ENCODE results near the gene DNAJC4.
A peak's percentile ranks its signal among the peaks of the same experiment; 100 is the strongest.

Gene DNAJC4

GRCh38 chr11:64208796-64209562, 21.4 kb upstream of the DNAJC4 start:
- no peak for DNase-seq (ENCODE audit: low spot score)
- no peak overlapping the region for H3K18ac ChIP-seq (ENCODE audit: low read length)
- H2AK5ac ChIP-seq (ENCODE audit: low read depth, low read length) = no peak overlapping the region
- H2BK5ac ChIP-seq (ENCODE audit: low read length) = no peak overlapping the region
- H2BK12ac ChIP-seq (ENCODE audit: low read length) = no peak overlapping the region
- H3K36me3 ChIP-seq (replicated peaks in 1 of 2; ENCODE audit: control insufficient read depth in 2 of 2, insufficient read depth in 2 of 2, low read length in 2 of 2) = peaks cover 28 to 31% of the 10 kb centered on the region in 2 donors
- H3K14ac ChIP-seq (ENCODE audit: low read length) = peak overlapping the region; percentile 71
- H3K4ac ChIP-seq (ENCODE audit: low read length) = no peak overlapping the region
- H3K23ac ChIP-seq (ENCODE audit: low read depth, low read length, poor library complexity) = peak overlapping the region; percentile 10
- no peak overlapping the region for H3K4me2 ChIP-seq (ENCODE audit: insufficient read depth, low read length, poor library complexity, severe bottlenecking)
- peaks cover 0 to 1% of the 10 kb centered on the region in 2 donors for H3K9me3 ChIP-seq (replicated peaks in 1 of 2; ENCODE audit: control insufficient read depth in 2 of 2, insufficient read depth in 1 of 2, low read depth in 1 of 2, low read length in 2 of 2)
- H4K91ac ChIP-seq (ENCODE audit: low read depth, low read length, poor library complexity) = no peak overlapping the region
- no CpG with 5 or more reads among the region's 18 CpGs for WGBS, 2 donors (ENCODE audit: extremely low coverage in 2 of 2, insufficient read length in 2 of 2, insufficient replicate concordance in 1 of 2)
- H2BK15ac ChIP-seq (ENCODE audit: low read length) = no peak overlapping the region
- H3K4me1 ChIP-seq (ENCODE audit: control insufficient read depth in 2 of 2, insufficient read depth in 1 of 2, low read depth in 1 of 2, low read length in 2 of 2) = peaks cover 0 to 11% of the 10 kb centered on the region in 2 donors
- peak overlapping the region; percentile 21 for H3K9ac ChIP-seq (ENCODE audit: low read depth, low read length, poor library complexity)
- H3K27me3 ChIP-seq (ENCODE audit: control insufficient read depth in 3 of 3, insufficient read depth in 3 of 3, low read depth in 1 of 3, low read length in 3 of 3) = no peaks in the 10 kb centered on the region
- no peak overlapping the region for H4K8ac ChIP-seq (ENCODE audit: low read depth, low read length)
- H3K27ac ChIP-seq (replicated peaks; ENCODE audit: low read length) = no peak overlapping the region
- no peak overlapping the region for H3K4me3 ChIP-seq (ENCODE audit: low read length in 2 of 2)
- no peak overlapping the region for H2AFZ ChIP-seq (ENCODE audit: low read length)
- H3K79me1 ChIP-seq (ENCODE audit: low read depth, low read length) = peaks cover 2% of the 10 kb centered on the region
- H2BK120ac ChIP-seq (ENCODE audit: low read depth, low read length) = no peak overlapping the region

GRCh38 chr11:64209563-64209843, 20.8 kb upstream of the DNAJC4 start:
- Histone ChIP-seq H4K91ac (ENCODE audit: low read depth, low read length, poor library complexity) (no peak overlapping the region), H3K18ac (ENCODE audit: low read length) (no peak overlapping the region), H3K23ac (ENCODE audit: low read depth, low read length, poor library complexity) (no peak overlapping the region), H2BK120ac (ENCODE audit: low read depth, low read length) (no peak overlapping the region), H4K8ac (ENCODE audit: low read depth, low read length) (no peak overlapping the region), H3K9ac (ENCODE audit: low read depth, low read length, poor library complexity) (peak overlapping the region; percentile 21), H2AFZ (ENCODE audit: low read length) (no peak overlapping the region), H3K9me3 (replicated peaks in 1 of 2; ENCODE audit: control insufficient read depth in 2 of 2, insufficient read depth in 1 of 2, low read depth in 1 of 2, low read length in 2 of 2) (peaks cover 0 to 1% of the 10 kb centered on the region in 2 donors), H3K4me1 (ENCODE audit: control insufficient read depth in 2 of 2, insufficient read depth in 1 of 2, low read depth in 1 of 2, low read length in 2 of 2) (peaks cover 0 to 11% of the 10 kb centered on the region in 2 donors), H3K4ac (ENCODE audit: low read length) (no peak overlapping the region), H3K14ac (ENCODE audit: low read length) (peak overlapping the region; percentile 71), H2BK12ac (ENCODE audit: low read length) (peak overlapping the region; percentile 10), H2BK5ac (ENCODE audit: low read length) (no peak overlapping the region), H3K36me3 (replicated peaks in 1 of 2; ENCODE audit: control insufficient read depth in 2 of 2, insufficient read depth in 2 of 2, low read length in 2 of 2) (peaks cover 26 to 27% of the 10 kb centered on the region in 2 donors), H3K79me1 (ENCODE audit: low read depth, low read length) (peaks cover 2% of the 10 kb centered on the region), H2AK5ac (ENCODE audit: low read depth, low read length) (no peak overlapping the region), H3K27ac (replicated peaks; ENCODE audit: low read length) (no peak overlapping the region), H3K27me3 (ENCODE audit: control insufficient read depth in 3 of 3, insufficient read depth in 3 of 3, low read depth in 1 of 3, low read length in 3 of 3) (no peaks in the 10 kb centered on the region), H2BK15ac (ENCODE audit: low read length) (no peak overlapping the region), H3K4me3 (ENCODE audit: low read length in 2 of 2) (no peak overlapping the region), H3K4me2 (ENCODE audit: insufficient read depth, low read length, poor library complexity, severe bottlenecking) (no peak overlapping the region)
- no CpG with 5 or more reads among the region's 8 CpGs for WGBS, 2 donors (ENCODE audit: extremely low coverage in 2 of 2, insufficient read length in 2 of 2, insufficient replicate concordance in 1 of 2)
- DNase-seq (ENCODE audit: low spot score) = no peak

GRCh38 chr11:64210301-64211020, 19.9 kb upstream of the DNAJC4 start:
- Histone ChIP-seq H2AK5ac (ENCODE audit: low read depth, low read length) (no peak overlapping the region), H4K8ac (ENCODE audit: low read depth, low read length) (no peak overlapping the region), H3K14ac (ENCODE audit: low read length) (peak overlapping the region; percentile 56), H3K4me2 (ENCODE audit: insufficient read depth, low read length, poor library complexity, severe bottlenecking) (no peak overlapping the region), H3K4ac (ENCODE audit: low read length) (no peak overlapping the region), H3K9ac (ENCODE audit: low read depth, low read length, poor library complexity) (no peak overlapping the region), H2BK120ac (ENCODE audit: low read depth, low read length) (no peak overlapping the region), H3K79me1 (ENCODE audit: low read depth, low read length) (peaks cover 2% of the 10 kb centered on the region), H2BK5ac (ENCODE audit: low read length) (no peak overlapping the region), H3K4me1 (ENCODE audit: control insufficient read depth in 2 of 2, insufficient read depth in 1 of 2, low read depth in 1 of 2, low read length in 2 of 2) (peaks cover 0 to 11% of the 10 kb centered on the region in 2 donors), H4K91ac (ENCODE audit: low read depth, low read length, poor library complexity) (no peak overlapping the region), H3K9me3 (replicated peaks in 1 of 2; ENCODE audit: control insufficient read depth in 2 of 2, insufficient read depth in 1 of 2, low read depth in 1 of 2, low read length in 2 of 2) (peaks cover 0 to 1% of the 10 kb centered on the region in 2 donors), H3K27ac (replicated peaks; ENCODE audit: low read length) (no peak overlapping the region), H3K23ac (ENCODE audit: low read depth, low read length, poor library complexity) (no peak overlapping the region), H2BK15ac (ENCODE audit: low read length) (peak overlapping the region; percentile 16), H3K18ac (ENCODE audit: low read length) (no peak overlapping the region), H3K4me3 (ENCODE audit: low read length in 2 of 2) (no peak overlapping the region), H3K27me3 (ENCODE audit: control insufficient read depth in 3 of 3, insufficient read depth in 3 of 3, low read depth in 1 of 3, low read length in 3 of 3) (no peaks in the 10 kb centered on the region), H3K36me3 (replicated peaks in 1 of 2; ENCODE audit: control insufficient read depth in 2 of 2, insufficient read depth in 2 of 2, low read length in 2 of 2) (peaks cover 18 to 23% of the 10 kb centered on the region in 2 donors), H2BK12ac (ENCODE audit: low read length) (no peak overlapping the region), H2AFZ (ENCODE audit: low read length) (no peak overlapping the region)
- no CpG with 5 or more reads among the region's 24 CpGs for WGBS, 2 donors (ENCODE audit: extremely low coverage in 2 of 2, insufficient read length in 2 of 2, insufficient replicate concordance in 1 of 2)
- no peak for DNase-seq (ENCODE audit: low spot score)

GRCh38 chr11:64211181-64211872, 19.0 kb upstream of the DNAJC4 start:
- Histone ChIP-seq H2AFZ (ENCODE audit: low read length) (no peak overlapping the region), H4K8ac (ENCODE audit: low read depth, low read length) (no peak overlapping the region), H3K36me3 (replicated peaks in 1 of 2; ENCODE audit: control insufficient read depth in 2 of 2, insufficient read depth in 2 of 2, low read length in 2 of 2) (peaks cover 9 to 16% of the 10 kb centered on the region in 2 donors), H3K14ac (ENCODE audit: low read length) (no peak overlapping the region), H2BK5ac (ENCODE audit: low read length) (no peak overlapping the region), H3K27ac (replicated peaks; ENCODE audit: low read length) (no peak overlapping the region), H3K23ac (ENCODE audit: low read depth, low read length, poor library complexity) (no peak overlapping the region), H2AK5ac (ENCODE audit: low read depth, low read length) (no peak overlapping the region), H2BK12ac (ENCODE audit: low read length) (no peak overlapping the region), H2BK15ac (ENCODE audit: low read length) (no peak overlapping the region), H3K27me3 (ENCODE audit: control insufficient read depth in 3 of 3, insufficient read depth in 3 of 3, low read depth in 1 of 3, low read length in 3 of 3) (no peaks in the 10 kb centered on the region), H3K79me1 (ENCODE audit: low read depth, low read length) (peaks cover 2% of the 10 kb centered on the region), H3K9me3 (replicated peaks in 1 of 2; ENCODE audit: control insufficient read depth in 2 of 2, insufficient read depth in 1 of 2, low read depth in 1 of 2, low read length in 2 of 2) (peaks cover 0 to 1% of the 10 kb centered on the region in 2 donors), H3K9ac (ENCODE audit: low read depth, low read length, poor library complexity) (no peak overlapping the region), H2BK120ac (ENCODE audit: low read depth, low read length) (no peak overlapping the region), H3K4me2 (ENCODE audit: insufficient read depth, low read length, poor library complexity, severe bottlenecking) (no peak overlapping the region), H3K4me1 (ENCODE audit: control insufficient read depth in 2 of 2, insufficient read depth in 1 of 2, low read depth in 1 of 2, low read length in 2 of 2) (peaks cover 0 to 11% of the 10 kb centered on the region in 2 donors), H4K91ac (ENCODE audit: low read depth, low read length, poor library complexity) (no peak overlapping the region), H3K4me3 (ENCODE audit: low read length in 2 of 2) (no peak overlapping the region), H3K18ac (ENCODE audit: low read length) (no peak overlapping the region), H3K4ac (ENCODE audit: low read length) (no peak overlapping the region)
- DNase-seq (ENCODE audit: low spot score) = no peak
- WGBS, 2 donors (ENCODE audit: extremely low coverage in 2 of 2, insufficient read length in 2 of 2, insufficient replicate concordance in 1 of 2) = no CpG with 5 or more reads among the region's 30 CpGs
